Eye (tissue), 1 donor: ENCODE results near the gene FAM186B.
A peak's percentile ranks its signal among the peaks of the same experiment; 100 is the strongest.
"Not testable (repeated sequence)": the region's sequence is repeated elsewhere in the genome, so short reads cannot be mapped to it uniquely, and the experiment has no call there.

Source experiments
- DNase-seq: peaks from one replicate; pipeline ENCODE4 v3.0.0-alpha.2; 2015

The FAM186B gene, protein sequence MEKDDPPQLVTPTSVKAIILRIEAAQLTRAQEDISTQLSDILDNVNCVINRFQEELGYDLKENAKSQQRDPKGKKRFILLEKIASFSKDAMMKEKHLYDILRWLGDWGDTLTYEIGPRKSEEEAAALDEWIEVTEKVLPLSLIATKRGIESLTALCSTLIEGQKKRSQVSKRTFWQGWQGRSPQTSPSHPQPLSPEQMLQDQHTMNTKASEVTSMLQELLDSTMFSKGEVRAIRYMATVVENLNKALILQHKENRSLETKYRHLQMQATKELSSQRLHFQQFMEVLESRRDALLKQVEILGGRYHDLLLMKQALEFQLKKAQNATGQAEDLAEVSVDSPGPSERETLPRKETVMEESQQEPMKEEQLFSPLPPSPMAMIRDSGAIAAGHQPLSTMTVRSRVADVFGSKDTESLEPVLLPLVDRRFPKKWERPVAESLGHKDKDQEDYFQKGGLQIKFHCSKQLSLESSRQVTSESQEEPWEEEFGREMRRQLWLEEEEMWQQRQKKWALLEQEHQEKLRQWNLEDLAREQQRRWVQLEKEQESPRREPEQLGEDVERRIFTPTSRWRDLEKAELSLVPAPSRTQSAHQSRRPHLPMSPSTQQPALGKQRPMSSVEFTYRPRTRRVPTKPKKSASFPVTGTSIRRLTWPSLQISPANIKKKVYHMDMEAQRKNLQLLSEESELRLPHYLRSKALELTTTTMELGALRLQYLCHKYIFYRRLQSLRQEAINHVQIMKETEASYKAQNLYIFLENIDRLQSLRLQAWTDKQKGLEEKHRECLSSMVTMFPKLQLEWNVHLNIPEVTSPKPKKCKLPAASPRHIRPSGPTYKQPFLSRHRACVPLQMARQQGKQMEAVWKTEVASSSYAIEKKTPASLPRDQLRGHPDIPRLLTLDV

GRCh38 chr12:49605539-49605938 lies at the start of gene FAM186B:
FAM186B (minus strand) TSS chr12:49605639; CDS start chr12:49605477, 162 bp downstream.
- DNase-seq = not testable (repeated sequence)

- no peak for DNase-seq
These were observed 49.3 kb upstream of the FAM186B start for GRCh38 chr12:49654715-49655114.

- no peak for DNase-seq
These were observed 47.6 kb upstream of the FAM186B start for GRCh38 chr12:49652921-49653520.

DNA sequence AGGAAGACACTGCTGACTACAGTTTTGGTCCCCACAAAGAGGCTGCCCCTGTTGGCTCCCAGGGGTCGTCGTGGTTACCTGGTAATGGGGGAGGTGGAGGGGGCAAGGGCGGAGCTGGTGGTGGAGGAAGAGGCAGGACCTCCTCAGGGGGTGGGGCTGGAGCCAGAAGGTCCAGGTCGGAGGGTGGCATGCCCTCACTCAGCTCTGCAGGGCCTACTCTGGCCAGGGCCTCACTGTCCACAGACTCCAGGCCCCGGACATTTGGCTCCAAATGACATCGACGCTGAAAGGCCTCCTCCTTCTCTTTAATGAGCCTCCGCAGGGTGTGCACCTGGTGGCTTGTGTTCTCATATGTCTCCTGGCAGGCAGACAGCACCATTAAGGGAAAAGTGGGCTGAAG lies 46.4 kb upstream of the FAM186B start:
- DNase-seq = no peak

GRCh38 chr12:49649892-49650291 lies 44.5 kb upstream of the FAM186B start:
- DNase-seq = no peak

DNA sequence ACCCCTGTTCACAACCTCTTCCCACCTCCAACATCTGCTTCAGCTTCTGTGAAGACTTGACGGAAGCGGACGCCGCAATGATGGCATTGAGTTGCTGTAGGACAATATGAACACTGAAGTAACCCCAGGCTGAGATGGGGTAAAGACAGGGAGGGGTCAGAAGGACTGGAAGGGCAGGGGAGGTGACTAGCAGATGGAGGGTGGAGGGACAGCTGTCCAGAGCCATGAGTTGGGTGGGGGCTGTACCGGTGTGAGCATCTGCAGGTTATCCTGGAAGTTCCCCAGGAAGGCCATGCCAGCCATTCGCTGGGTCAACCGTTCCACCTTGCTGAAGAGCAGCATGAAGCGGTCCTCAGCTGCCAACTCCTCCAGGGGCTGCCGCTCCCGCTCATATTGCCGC lies 44.0 kb upstream of the FAM186B start:
- no peak for DNase-seq

DNA sequence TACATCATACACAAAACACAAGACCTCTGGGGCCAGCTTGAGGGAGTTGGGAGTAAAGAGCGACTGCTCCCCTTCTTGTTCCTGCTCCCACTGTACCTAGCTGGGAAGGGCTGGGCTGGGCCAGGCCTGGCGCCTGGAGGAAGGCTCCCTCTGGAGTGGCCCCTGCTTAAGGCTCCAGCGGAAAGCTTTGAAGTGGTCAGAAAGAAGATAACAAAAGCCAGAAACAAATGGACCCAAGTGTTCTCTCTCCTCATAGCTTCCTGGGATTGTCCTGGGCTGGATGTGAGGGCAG lies 43.2 kb upstream of the FAM186B start:
- DNase-seq = peak; percentile 22

GRCh38 chr12:49647827-49648711 lies 42.6 kb upstream of the FAM186B start:
- no peak for DNase-seq

- no peak for DNase-seq
These were observed 41.6 kb upstream of the FAM186B start for GRCh38 chr12:49646871-49647654.

DNA sequence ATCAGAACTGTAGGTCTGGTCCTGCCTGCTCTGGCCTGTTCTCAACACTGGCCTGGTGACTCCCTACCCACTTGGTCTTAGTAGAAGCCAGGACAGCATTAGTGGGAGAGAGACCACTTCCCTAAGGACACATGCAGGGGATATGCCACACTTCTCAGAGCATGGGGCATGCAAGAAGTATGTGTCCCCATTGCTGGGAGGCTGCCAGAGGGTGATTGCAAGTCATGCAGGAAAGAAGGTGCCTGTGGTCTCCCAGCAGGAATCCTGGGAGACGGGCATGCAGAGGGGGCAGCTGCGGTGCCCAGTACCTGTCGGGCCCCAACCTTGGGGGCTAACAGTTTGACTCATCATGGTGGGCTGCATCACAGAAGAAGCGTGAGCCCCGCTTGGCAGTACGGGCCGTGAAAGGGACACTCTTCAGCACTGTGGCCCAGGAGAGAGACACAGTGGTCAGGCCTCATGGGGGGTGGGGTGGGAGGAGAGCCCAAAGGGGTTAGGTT lies 40.9 kb upstream of the FAM186B start:
- no peak for DNase-seq

DNA sequence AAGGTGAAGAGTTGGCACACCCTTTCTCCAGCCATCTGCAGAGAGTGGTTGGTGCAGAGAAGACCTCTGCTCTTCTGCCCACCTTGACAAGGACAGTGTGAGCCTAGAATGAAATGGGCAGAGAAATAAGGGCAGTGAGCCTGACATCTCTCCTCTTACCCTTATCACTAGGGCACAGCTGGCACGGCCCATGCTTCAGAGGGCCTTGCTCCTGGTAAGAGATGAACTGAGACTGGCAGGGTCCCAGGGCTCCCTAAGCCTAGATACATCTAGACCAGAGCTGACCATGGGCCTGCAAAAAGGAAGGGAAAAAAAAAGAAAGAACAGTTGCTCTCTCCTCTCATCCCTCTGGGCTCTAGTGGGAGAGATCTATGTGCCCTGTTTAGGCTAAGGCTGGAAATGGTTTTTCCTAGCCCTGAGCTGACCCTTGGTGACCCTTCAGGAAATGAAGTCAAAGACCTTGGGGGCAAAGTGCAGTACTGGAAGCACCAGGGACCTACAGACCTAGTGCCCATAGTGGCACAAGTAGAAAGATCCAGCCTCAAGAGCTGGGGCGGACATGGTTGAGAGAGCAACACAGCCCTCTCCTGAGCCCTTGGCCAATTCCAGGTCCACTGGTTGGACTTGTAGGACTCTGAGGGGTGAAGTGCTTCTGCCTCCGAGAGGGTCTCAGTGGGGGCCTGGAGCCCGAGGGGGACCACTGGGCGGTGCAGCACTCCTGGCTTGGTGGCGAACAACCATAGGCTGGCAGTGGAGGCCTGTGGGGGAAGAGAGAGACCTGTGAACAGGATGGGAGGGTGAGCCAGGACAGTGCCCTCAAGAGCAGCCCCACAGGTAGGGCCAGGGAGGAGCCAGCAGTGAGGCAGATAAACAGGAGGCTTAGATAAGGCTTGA lies 40.0 kb upstream of the FAM186B start:
- no peak for DNase-seq

- DNase-seq = peak; percentile 93
These were observed 39.2 kb upstream of the FAM186B start for GRCh38 chr12:49644620-49644994.

DNA sequence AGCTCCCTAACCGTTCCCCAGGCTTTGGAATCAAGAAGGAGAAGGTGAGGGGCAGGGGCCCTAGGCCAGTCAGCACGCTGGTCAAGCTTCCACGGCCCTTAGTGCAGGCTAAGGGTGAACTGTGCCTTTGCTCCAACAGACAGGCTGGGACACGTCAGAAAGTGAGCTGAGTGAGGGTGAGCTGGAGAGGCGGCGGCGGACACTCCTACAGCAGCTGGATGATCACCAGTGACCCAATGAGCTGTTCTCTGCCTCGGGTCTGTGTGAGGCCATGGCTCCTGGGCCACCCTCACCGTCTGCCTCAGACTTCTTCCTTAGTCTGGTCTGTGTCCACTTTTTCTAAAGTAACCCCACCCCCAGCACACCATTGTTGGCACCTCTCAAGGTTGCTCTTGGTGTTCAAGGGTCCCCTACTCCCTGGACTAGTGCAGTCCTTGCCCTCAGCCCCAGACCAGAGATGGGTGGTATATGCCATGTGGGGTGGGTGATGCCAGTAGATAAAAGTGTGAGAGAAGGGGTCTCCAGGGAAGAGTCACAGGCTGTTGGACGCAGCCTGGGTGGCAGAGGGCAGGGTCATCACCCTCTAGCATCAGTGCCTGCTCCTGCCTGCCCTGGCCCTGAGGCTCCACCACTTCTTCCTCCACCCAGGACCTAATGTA lies 38.7 kb upstream of the FAM186B start:
- DNase-seq = no peak

- no peak for DNase-seq
These were observed 37.7 kb upstream of the FAM186B start for GRCh38 chr12:49643135-49643534.

DNA sequence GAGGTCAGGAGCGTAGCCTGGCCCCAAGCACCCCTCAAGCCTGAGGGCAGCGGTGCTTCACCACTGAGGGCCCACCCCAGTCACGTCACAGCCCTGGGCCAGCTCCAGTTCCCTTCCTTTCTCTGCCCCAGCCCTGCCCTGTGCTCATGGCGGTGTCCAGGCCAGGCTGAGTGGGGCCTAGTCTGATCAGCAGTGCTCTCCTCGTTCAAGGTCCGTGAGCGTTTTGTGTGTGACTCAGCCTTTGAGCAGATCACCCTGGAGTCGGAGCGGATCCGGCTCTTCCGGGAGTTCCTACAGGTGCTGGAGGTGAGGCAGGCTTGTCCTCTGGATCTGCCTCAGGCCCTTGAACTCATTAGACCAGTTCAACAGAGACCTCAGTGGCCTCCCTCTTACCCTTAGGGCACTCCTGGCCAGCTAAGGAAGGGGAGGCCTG lies 36.9 kb upstream of the FAM186B start:
- no peak for DNase-seq

GRCh38 chr12:49641748-49642369 lies 36.4 kb upstream of the FAM186B start:
- DNase-seq = no peak

GRCh38 chr12:49636979-49637755 lies 31.7 kb upstream of the FAM186B start:
- peak; percentile 83 for DNase-seq

- DNase-seq = no peak
These were observed 31.1 kb upstream of the FAM186B start for GRCh38 chr12:49636574-49636973.

GRCh38 chr12:49635656-49636055 lies 30.2 kb upstream of the FAM186B start:
- DNase-seq = no peak
